HPDE6-E6E7 (cell line): ENCODE results near the gene C17orf78.
A peak's percentile ranks its signal among the peaks of the same experiment; 100 is the strongest.
"Not testable (repeated sequence)": the region's sequence is repeated elsewhere in the genome, so short reads cannot be mapped to it uniquely, and the experiment has no call there.

Experiments
- DNase-seq: peaks from one replicate; pipeline ENCODE4 v3.0.0; 2011; ENCODE audit warnings: missing footprints; ENCODE audit errors: extremely low spot score

The C17orf78 gene

DNA sequence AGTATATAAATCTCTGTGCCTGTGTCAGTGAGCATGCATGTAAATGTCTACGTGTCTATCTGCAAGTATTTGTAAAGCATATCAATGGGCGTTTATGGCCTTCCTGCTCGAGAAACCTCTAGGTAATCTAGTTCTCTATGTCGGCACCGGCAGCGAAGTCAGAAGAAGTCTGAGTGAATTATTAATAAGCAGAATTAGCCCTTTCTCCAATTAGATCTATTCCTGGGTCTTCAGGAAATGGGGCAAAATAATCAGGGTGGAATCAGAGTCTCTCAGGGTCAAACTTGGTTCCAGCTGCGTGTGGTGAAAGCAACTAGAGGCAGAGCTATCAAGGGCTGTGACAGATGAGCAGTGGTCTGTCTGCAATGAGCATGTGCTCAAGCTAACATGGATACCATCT, at the start of gene C17orf78:
C17orf78 (plus strand) TSS at position 280 of the 400 bp plus-strand sequence; CDS start at position 388, 108 bp downstream.
- DNase-seq: no peak

DNA sequence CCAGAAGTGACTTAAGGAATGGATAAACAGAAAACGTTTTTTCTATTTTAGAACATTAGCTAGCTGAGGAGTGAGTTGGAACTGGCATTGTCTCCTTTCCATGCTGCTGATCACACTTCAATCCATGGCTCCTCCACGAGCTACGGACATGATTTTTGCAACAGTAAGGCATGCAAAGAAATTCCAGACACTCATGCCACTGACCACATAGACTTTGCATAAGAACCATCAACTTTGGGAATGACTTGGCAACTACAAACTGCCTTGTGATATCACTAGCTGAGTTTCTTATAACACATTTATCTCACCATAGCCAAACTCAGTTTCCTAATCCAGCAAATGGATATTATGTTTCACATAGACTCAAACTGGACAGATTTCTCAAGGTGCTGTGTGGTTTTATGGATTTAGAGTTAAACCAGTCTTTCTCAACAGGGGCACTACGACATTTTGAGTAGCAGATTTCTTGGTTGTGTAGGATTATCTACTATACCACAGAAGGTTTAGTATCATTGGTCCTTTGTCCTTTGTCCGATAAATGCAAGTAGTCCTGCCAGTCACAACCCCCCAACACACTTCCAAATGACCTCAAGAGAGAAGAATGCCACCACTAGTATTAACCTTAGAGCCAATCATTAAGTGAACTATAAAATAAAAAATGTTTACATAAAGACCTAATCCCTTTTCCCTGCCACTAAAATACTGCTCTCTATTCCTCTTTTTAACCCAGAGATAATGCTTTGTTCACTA, 48.3 kb upstream of the C17orf78 start:
- no peak for DNase-seq

DNA sequence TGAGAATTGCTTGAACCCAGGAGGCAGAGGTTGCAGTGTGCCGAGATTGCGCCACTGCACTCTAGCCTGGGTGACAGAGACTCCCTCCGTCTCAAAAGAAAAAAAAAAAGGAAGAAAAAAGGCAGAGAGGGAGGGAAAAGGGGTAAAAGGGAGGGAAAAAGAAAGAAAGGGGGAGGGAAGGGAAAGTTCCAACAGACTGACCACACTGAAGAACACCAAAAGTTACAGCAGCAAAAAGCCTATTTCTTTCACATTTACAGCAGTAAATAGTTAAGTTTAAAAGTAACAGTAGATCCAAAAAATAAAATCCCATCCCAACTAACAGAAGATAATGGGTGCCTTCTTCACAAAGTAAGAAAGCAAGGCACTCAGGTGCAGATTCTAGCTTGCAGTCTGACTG, 36.9 kb upstream of the C17orf78 start:
- DNase-seq: no peak

DNA sequence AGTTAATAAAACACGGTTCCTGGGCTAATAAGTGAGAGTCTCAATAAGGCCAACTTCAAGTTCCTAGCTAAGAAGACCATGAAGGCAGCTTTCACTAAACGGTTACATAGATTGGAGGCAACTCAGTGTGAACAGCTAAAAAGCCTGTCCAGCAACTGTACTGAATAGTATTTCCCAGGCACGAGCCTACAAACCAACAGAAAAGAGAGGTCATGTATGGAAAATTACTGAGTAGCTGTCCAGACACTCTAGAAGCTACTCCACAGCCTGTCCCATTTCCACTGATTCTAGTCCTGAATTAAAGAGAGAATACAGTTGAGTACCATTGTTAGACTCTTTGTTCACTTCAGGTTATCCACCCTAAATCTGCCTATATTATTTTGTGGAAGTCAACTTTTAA, 36.5 kb upstream of the C17orf78 start:
- no peak for DNase-seq

DNA sequence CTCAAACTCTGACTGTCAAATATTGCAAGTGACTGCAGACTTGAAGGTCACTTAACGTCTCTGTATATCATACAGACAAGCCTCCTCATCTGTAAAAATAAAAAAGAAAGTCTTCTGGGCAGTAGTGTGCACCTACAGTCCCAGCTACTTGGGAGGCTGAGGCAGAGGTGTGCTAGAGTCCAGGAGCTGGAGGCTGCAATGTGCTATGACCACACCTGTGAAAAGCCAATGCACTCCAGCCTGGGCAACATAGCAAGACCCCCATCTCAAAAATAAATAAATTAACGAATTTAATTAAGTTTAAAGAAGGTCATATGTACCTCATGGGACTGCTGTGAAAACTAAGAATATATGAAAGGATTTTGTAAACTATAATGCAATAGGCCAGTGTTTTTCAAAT, 35.0 kb upstream of the C17orf78 start:
- DNase-seq: no peak

DNA sequence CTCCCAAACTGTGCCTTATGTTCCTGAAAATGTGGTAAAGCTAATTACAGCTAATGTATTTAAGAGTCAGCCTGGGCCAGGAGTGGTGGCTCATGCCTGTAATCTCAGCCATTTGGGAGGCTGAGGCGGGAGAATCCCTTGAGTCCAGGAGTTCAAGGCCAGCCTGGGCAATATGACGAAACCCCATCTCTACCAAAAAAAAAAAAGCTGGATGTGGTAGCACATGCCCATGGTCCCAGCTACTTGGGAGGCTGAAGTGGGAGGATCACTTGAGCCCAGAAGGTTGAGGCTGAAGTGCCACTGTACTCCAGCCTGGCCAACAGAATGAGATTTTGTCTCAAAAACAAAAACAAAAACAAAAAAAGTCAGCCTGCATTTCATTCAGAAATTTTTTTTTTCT, 33.2 kb upstream of the C17orf78 start:
- DNase-seq: no peak

DNA sequence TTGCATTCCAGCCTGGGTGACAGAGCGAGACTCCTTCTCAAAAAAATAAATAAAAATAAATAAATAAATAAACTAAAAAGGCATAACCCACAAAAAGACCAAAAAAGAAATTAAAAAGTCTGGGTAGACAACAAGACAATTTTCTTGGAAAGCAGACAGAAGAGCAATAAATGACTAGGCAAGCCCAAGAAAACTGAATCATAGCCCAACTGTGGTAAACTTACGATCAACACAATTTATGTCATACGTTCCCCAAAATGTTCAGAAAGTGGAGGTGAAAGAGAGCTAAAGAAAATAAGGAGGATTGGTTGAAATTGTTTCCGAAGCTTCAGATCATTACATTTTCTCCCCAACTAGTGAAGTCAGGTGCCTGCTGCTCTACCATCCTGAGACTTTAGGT, 31.3 kb upstream of the C17orf78 start:
- no peak for DNase-seq

DNA sequence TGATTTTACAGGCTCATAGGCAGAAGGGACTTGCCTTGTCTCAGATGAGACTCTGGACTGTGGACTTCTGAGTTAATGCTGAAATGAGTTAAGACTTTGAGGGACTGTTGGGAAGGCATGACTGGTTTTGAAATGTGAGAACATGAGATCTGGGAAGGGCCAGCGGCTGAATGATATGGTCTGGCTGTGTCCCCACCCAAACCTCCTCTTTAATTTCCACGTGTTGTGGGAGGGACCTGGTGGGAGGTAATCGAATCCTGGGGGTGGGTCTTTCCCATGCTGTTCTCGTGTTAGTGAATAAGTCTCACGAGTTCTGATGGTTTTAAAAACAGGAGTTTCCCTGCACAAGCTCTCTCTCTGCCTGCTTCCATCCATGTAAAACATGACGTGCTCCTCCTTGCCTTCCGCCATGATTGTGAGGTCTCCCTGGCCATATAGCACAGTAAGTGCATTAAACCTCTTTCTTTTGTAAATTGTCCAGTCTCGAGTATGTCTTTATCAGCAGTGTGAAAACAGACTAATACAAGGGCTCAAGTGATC, 28.9 kb upstream of the C17orf78 start:
- DNase-seq: not testable (repeated sequence)

DNA sequence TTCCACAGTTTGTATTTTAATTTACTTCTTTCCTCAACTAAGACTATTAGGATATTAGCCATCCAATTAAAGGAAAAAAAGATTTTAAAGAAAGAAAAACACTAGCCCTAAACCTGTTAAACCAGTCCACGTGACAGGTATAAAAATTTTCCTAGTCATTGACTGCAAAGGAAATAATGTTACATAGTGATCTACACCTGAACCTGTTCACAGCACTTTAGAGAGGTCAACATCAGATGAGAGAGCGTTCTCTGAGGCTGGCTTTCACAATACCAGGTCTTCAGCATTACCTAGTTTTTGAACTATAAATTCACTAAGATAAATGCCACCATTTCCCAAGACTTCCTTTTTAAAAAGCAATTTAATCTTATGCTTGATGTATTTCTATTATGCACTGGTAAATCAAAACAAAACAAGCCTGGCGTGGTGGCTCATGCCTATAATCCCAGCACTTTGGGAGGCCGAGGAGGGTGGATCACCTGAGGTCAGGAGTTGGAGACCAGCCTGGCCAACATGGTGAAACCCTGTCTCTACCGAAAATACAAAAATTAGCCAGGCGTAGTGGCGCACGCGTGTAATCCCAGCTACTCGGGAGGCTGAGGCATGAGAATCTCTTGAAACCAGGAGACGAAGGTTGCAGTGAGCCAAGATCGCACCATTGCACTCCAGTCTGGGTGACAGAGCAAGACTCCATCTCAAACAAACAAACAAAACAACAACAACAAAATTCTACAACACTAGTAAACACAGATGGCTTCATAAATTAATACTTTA, 18.8 kb upstream of the C17orf78 start:
- not testable (repeated sequence) for DNase-seq

DNA sequence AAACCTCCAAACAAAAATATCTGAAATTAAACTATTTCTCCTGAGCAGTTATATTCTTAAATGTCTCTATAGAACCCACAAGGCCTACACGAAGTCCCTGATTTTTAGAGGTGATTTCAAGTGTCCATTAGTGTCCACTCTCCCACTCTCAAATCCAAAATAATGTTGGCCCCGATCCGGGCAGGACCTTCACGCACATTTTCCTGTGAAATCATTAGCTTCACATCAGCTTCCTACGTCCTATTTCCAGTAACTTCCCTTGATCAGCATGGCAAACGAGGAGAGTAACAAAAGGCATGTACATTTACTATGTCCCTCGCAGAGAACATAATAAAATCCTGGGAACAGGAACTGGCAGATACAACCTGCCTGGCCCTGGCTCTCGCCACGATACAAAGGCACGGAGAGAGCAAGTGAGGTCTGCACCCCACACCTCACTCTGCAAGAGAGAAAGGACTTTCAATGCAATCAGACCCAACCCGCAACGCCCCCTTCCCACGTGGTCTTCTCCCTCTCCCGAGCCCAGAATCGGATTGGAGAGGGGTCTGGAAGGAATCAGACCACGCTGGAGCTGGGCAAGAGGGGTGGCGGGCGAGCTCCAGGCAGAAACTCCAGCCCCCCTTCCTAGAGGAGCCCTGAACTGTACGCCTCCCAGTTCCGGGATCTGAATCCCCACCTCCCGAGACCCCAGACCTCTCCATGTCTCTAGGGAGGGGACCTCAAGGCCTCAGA, 17.5 kb upstream of the C17orf78 start:
- DNase-seq: peak; percentile 40

DNA sequence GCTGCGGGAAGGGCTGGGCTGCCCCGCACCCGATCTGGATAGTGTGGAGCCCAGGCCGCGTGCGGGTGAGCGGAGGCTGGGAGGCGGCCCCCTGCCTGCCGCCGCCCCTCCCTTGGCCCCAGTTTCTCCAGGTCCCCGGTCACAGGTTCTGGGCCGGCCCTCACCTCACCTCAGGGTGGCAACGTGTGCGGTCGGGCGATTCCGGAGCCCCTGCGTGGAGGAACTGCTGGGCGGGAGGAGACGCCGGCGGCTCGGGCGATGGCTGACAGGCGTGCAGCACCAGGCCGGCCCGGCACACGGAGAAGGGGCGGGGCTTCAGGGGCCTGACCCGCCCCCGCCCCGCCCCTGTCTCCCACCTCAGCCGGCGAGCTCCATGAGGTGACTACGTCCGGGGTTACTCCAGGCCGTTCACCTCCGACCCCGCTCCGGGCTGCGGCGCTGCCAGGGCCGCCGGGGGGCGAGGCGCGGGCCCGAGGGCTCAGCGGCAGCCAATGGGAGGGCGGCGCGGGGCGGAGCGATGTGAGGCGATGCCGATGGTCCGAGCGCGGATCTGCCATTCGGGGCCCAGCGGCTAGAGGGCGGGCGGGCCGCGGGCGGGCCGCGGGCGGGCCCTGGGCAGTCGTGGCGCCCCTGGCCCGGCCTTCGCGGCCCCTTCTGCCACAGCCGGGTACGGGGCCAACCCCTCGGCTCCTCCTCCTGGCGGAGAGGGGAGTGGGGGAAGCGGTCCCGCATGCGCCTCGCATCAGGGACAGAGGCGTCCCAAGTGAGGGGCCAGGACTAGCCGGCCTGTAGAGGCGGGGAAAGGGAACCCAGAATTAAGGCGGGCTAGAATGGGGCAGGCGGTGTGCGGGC, 16.7 kb upstream of the C17orf78 start:
- DNase-seq: peak; percentile 81

DNA sequence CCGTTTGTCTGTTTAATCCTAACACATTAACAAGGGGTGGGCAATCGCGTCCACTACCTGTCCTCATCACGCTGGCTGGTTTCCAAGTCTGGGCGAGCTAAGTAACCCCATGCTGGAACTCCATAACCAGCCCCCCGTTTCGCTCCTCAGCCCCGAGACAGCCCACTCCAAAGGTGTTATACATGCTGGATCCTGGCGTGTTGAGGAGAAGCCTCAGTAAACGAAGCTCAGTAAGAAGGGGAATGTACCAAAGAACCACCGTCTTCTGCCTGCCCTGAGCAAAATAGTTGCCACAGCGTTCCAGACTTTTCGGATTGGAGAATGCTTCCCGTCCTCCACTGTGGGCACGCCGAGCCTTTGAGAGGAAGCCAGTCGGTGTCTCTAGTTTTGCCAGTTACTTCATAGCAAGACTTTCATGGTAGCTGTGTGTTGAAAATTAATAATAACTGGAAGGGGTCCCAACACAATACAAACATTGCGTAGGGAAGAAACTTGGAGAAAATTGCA, 16.1 kb upstream of the C17orf78 start:
- DNase-seq: no peak

DNA sequence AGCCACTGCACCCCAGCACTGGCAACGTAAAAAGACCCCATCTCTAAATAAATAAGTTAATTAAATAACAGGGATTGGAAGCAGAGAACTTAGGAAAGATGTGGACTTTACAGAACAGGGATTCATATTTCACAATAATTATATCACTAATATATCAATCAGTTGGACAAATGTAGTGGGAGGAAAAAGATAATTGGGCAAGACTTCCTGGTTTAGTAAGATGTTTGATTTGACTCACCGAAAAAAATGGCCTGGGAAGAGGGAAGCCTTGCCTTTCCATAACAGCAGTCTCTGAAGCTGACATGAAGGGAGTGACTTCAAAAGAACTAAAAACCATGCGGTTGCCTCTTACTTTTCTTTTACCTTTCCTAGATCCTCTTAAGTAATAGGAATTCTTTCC, 15.2 kb upstream of the C17orf78 start:
- DNase-seq: peak; percentile 43

DNA sequence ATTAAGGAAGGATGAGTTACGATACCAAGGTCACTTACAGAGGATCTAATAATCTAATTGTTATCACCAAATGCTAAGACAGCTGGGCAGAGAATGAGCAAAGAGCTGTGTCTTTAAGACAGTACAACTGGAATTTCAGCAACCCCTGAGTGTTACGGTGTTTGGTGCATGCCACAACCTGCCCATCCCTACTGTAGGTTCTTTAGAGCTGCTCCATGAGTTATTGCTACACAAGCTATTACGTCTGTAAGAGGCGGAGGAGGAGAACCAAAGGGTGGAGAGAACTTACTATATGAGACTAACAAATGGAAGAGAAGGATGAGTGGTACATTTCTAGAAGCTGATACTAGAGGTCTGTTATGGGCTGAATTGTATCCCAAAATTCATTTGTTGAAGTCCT, 14.2 kb upstream of the C17orf78 start:
- DNase-seq: peak; percentile 97

DNA sequence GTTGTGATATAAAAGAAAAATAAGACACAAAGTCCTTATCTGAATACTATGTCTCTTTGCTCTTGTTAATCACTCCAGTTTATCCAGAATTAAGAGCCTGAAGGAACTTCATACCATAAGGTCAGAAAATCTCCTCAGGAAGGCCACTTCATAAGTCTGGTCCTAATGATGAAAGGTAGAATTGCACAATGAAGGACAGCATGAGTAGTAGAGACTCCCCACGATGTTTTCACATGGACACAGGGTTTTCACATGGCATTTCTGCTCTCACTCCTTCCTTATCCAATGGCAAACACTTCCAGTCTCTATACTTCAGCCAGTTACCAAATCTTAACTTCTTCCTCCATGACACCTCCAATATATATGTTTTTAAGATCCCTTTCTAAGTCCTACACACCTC, 10.2 kb upstream of the C17orf78 start:
- DNase-seq: no peak

DNA sequence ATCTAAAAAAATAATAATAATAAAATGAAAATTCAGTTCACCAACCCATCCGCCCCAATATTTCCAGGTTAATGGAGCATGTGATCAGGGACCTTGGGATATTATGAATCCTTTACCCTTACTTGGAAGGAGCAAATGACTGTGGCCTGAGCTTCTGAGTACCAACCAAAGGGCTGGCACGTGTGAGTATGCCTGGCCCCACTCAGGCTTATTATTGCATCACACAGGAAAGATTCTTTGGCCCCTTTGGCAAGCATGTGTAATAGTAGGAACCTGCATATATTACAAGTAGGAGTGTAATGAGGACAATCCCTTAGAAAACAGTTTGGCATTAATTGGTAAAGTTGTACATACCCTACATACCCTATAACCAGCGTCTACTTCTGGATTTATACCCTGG, 7.2 kb upstream of the C17orf78 start:
- no peak for DNase-seq

DNA sequence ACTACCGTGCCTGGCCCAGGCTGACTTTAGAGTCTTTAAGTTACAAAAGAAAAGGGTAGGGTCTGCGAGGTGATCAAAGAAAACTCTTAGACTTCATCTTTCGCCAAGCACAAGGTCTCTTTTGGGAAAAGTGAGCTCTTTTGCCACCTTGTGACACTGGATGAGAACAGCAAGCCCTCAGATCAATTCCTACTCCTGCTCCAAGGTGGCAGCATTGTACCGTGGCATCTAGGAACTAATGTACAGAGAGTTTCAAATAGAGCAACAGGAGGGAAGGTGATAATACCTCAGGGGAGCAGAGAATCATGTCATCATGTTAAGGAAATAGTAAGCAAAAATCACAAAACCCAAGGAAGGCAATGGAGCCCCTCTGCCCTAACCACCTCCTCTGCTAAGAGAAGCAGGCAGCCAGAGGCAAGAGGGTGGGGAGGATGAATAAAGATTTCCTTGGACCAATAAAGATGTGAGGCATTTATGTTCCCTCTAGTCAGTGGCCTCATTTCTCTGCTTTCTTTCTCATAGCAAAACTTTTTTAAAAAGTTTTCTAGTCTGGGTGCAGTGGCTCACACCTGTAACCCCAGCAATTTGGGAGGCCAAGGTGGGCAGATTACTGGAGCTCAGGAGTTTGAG, 2.1 kb upstream of the C17orf78 start:
- peak; percentile 60 for DNase-seq

DNA sequence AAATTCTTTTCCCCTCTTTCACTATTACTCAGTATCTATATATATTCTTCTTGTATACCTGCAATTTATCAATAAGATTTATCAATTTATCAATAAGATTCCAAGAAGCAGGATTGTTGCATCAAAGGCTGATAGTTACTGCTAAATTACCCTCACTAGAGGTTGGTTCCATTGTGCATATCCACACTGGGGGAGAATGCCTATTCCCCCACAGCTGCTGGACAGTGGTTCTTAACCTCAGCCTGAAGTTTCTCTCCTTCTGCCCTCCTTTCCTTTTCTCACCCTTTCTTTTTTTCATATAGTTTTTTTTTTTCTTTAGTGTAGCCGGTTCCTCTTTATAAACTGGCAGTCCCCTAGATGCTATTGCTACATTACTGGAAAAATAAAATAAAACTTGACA, 6.3 kb downstream of the C17orf78 start:
- no peak for DNase-seq

DNA sequence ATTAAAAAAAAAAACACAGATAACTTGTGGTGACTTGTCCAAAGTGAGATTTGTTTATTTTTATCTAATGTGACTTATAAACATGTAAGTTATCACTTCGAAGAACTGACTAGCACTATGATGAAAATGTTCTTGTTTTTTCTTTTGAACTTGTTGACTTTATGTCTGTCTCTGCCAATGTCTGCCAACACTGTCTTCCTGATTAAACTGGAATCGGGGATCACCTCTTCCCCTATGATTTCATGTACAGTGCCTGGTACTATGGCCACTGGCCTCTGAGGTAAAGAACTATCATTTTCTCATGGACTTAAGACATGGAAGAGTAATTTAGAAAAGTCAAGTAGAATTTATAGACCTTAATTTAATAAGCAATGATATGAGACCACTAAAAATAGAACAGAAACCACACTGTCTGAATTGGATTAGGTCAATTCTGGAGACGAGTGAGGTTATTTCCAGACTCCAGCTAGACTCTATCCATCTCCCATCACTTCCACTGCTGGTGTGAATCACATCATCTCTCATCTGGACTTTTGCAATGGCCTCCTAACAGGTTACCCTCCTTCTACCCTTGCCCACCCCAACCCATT, 8.9 kb downstream of the C17orf78 start:
- DNase-seq: no peak

DNA sequence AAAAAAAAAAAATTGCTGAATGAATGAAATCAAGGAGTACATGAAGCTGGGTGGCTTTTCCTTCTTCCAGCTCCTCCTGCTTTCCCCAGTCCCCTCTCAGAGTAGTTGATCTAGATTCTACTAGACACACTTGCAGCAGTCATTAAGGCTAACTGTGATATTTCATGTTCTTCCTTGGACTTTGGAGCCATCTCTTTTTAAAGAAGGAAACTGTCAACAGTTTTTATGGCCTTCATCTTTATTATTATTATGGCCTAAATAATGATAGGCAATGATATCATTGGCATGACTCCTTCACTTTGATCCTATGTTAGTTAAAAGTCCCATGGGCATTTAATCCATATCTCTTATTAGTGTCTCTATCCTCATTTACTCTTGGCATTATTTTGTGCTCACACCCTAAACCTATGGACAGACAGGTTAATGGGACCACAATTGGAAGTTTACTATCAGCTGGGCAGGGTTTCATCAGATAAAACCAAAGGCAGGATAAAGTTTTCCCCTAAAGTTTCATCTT, 9.7 kb downstream of the C17orf78 start:
- no peak for DNase-seq
